GM12874 (cell line): Measurements from ENCODE around the gene FARP1.

Experiments used
- CTCF ChIP-seq: IDR thresholded peaks from 2 replicates; pipeline ENCODE4 v1.5.1; 2011; ENCODE audit warnings: low read depth, mild to moderate bottlenecking, control low read depth, low read length, moderate library complexity; ENCODE audit not compliant: insufficient read depth

FARP1 gene

GRCh38 chr13:98207416-98207815, 64.5 kb downstream of the FARP1 start:
- no peak for TF ChIP-seq CTCF

DNA sequence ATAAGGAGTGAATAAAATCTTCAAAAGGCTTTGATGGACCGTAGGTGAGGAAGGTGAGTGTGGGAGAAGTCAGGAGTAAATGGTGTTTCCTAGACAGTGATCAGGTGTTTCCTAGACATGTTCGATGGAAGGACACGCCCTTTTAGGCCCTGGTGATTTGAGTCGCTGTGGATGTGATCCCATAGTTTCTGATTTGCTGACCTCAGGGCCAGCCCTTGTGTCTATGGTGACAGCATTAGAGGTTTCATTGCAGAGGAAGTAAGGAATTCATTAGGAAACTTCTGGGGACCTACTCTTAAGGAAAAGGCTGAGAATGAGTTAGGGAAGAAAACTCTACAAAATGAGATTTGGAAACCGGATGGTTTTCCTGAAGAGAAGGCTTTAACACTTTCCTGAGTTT, 65.7 kb downstream of the FARP1 start:
- TF ChIP-seq CTCF = no peak

- no peak for TF ChIP-seq CTCF
These were observed 69.9 kb downstream of the FARP1 start for GRCh38 chr13:98212763-98213162.

DNA sequence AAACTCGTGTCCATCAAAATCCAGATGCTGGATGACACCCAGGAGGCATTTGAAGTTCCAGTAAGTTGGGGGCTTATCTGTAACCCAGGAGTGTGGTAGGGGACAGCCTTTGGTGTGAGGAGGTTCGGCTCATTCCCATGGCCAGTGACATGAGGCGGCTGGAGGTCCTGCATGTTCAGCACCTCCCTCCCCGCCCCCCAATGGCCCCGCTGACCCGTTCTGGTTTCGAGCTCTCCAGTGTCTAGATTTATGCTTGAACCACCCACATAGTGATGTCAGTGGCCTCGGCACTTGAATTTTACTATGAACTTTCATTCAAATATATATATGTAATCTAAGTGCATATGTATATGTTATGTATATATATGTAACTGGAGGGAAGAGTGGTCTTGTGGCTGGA, 70.5 kb downstream of the FARP1 start:
- no peak for TF ChIP-seq CTCF

DNA sequence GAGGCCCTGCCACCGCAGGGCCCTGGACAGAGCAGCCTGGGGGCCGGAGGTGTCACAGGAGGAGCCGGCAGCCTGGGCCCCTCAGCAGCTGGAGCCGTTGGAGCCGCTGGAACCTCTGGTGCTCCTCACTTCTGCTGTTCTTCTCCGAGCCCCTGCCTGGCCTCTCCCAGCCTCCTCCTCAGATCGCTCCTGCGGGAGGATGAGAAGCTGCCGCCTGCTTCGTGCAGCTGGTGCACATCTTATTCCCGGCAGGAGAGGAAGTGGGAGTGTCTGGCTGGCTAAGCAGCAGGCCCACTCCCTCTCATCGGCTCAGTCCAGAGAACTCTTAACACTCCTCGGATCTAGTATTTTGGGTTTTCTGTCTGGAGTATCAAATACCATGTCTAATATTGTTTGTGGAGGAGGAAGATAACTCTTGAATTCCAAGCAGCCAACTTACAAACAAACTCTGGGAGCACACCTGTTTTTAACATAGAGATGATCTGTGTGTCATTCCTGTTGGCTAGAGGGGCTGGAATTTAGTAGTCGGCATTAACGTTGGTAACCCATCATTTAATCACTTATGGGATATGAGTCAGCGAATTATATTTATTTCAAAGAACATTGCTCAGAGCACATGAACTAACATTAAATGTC, 71.2 kb downstream of the FARP1 start:
- no peak for TF ChIP-seq CTCF

DNA sequence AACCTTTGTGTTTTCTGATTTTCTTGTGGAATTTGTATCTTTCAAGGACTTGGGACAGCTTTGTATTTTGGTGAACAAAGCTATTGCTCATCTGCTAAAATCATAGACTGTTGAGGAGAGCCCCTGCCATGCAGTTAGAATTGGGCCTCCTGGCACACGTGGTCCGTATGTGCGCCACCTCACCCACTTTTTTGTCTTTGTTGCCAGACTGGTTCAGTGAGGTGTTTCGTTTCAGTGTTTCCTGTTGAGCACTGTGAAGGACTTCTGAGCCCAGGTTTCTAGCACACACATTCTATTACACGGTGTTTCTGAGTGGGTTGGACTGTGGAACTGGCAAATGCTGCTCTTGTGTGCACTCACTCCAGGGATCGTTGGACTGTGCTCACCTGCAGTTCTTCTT, 71.8 kb downstream of the FARP1 start:
- TF ChIP-seq CTCF = no peak

DNA sequence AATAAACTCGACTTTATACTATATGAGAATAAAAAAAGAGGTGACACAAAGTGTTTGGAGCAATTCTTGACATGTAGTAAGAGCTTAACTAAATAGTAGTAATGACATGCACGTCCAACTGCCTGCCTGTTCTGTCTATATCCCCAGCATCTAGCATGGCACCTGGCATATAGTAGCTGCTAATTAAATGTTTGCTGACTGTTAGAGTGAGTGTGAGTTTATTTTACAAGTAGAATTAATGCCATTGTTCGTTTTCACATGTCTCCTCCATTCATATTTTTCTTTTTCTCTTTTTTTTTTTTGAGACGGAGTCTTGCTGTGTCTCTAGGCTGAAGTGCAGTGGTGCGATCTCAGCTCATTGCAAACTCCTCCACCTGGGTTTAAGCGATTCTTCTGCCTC, 72.6 kb downstream of the FARP1 start:
- no peak for TF ChIP-seq CTCF
